HepG2 (cell line): ENCODE results near the gene SPNS2. TPM values are rescaled to one million over a fixed set of nuclear protein-coding genes. Genes with fewer than 3 reads are reported as not detected.

Experiments
- BRCA1 ChIP-seq: sonication (generic); formaldehyde crosslinking; IDR thresholded peaks from 2 replicates; pipeline ENCODE4 v1.4.0; 2020; ENCODE audit warnings: missing genetic modification reagents
- BRD4 ChIP-seq: sonication (generic); formaldehyde crosslinking; IDR thresholded peaks from 2 replicates; pipeline ENCODE4 v1.4.0; 2020; ENCODE audit warnings: missing genetic modification reagents
- ELF4 ChIP-seq: sonication (generic); formaldehyde crosslinking; IDR thresholded peaks from 2 replicates; pipeline ENCODE4 v1.5.0; 2020; ENCODE audit warnings: missing genetic modification reagents, mild to moderate bottlenecking, moderate library complexity, borderline replicate concordance
- ETV6 ChIP-seq: sonication (generic); formaldehyde crosslinking; conservative IDR thresholded peaks from 2 replicates; pipeline ENCODE4 v1.4.0; 2020; ENCODE audit warnings: missing genetic modification reagents
- GRHL1 ChIP-seq: sonication (generic); formaldehyde crosslinking; conservative IDR thresholded peaks from 2 replicates; pipeline ENCODE4 v1.8.0; 2022; ENCODE audit warnings: missing genetic modification reagents
- HDAC6 ChIP-seq: fragments of 200-600 bp; sonication (generic); IDR thresholded peaks from 2 replicates; pipeline ENCODE4 v1.7.0; 2017; ENCODE audit warnings: mild to moderate bottlenecking, antibody characterized with exemption, low read length, low read depth
- KAT2B ChIP-seq: fragments of 150-350 bp; IDR thresholded peaks from 2 replicates; pipeline ENCODE4 v1.6.1; 2014; ENCODE audit warnings: low read depth, low read length, borderline replicate concordance
- POGZ ChIP-seq: sonication (generic); formaldehyde crosslinking; IDR thresholded peaks from 2 replicates; pipeline ENCODE4 v1.4.0; 2020; ENCODE audit warnings: mild to moderate bottlenecking, missing genetic modification reagents
- RFX3 ChIP-seq: IDR thresholded peaks from 2 replicates; pipeline ENCODE4 v1.6.1; 2016; ENCODE audit warnings: missing biosample characterization, missing genetic modification reagents
- RFXAP ChIP-seq: sonication (generic); formaldehyde crosslinking; IDR thresholded peaks from 2 replicates; pipeline ENCODE4 v1.4.0; 2020; ENCODE audit warnings: missing genetic modification reagents, borderline replicate concordance
- ZNF281 ChIP-seq: sonication (generic); formaldehyde crosslinking; IDR thresholded peaks from 2 replicates; pipeline ENCODE4 v1.4.0; 2020; ENCODE audit warnings: missing genetic modification reagents, borderline replicate concordance
- ZNF383 ChIP-seq: sonication (generic); formaldehyde crosslinking; IDR thresholded peaks from 2 replicates; pipeline ENCODE4 v1.4.0; 2020; ENCODE audit warnings: missing genetic modification reagents, mild to moderate bottlenecking, borderline replicate concordance
- ZNF552 ChIP-seq: sonication (generic); formaldehyde crosslinking; IDR thresholded peaks from 2 replicates; pipeline ENCODE4 v1.9.0; 2022; ENCODE audit warnings: missing genetic modification reagents, mild to moderate bottlenecking, borderline replicate concordance
- ZNF563 ChIP-seq: sonication (generic); formaldehyde crosslinking; IDR thresholded peaks from 2 replicates; pipeline ENCODE4 v1.8.0; 2022; ENCODE audit warnings: mild to moderate bottlenecking, moderate library complexity, missing genetic modification reagents
- ZNF644 ChIP-seq: IDR thresholded peaks from 2 replicates; pipeline ENCODE4 v1.6.1; 2016; ENCODE audit warnings: low read depth
- ZNF713 ChIP-seq: sonication (generic); formaldehyde crosslinking; IDR thresholded peaks from 2 replicates; pipeline ENCODE4 v1.4.0; 2020; ENCODE audit warnings: mild to moderate bottlenecking, missing genetic modification reagents
- ZNF768 ChIP-seq: sonication (generic); formaldehyde crosslinking; IDR thresholded peaks from 2 replicates; pipeline ENCODE4 v1.4.0; 2020; ENCODE audit warnings: missing genetic modification reagents
- ZNF879 ChIP-seq: sonication (generic); formaldehyde crosslinking; IDR thresholded peaks from 2 replicates; pipeline ENCODE4 v1.8.1; 2023; ENCODE audit warnings: missing genetic modification reagents
- ZSCAN29 ChIP-seq: sonication (generic); formaldehyde crosslinking; conservative IDR thresholded peaks from 2 replicates; pipeline ENCODE4 v1.4.0; 2020; ENCODE audit warnings: mild to moderate bottlenecking, missing genetic modification reagents
- polyA plus RNA-seq, 8 experiments: library from polyadenylated mRNA; depleted of rRNA in 3 of 8; stranded (reverse) in 7 of 8; unstranded in 1 of 8; fragments of >200 nt; fragmentation: Illumina TruSeq in 4 of 8; extraction: Trizol in 4 of 8; gene quantifications; 2 replicates each; pipeline versions ENCODE4 v1.2.1 to v1.2.3, GENCODE V29; 2011 to 2016; ENCODE audit warnings: low read depth in 4 of 8, missing spikeins in 1 of 8, mixed read lengths in 1 of 8; ENCODE audit not compliant: insufficient read depth in 1 of 8
- total RNA-seq, 5 experiments: library from RNA; depleted of rRNA; stranded (reverse); fragments of >200 nt; fragmentation: Illumina TruSeq; extraction: Trizol; gene quantifications; 2 replicates each; pipeline ENCODE4 v1.2.3, GENCODE V29; 2016; ENCODE audit warnings: low read depth in 1 of 5
- TF ChIP-seq, protein P1 (sequence below): sonication (generic); formaldehyde crosslinking; conservative IDR thresholded peaks from 2 replicates; pipeline ENCODE4 v1.5.0; 2020; ENCODE audit warnings: missing genetic modification reagents

Gene SPNS2
- total and polyA plus RNA-seq, 2 of the 13 experiments (the other 11 are each of a cell fraction or from before 2014, with no cell fraction given) = 0.01 TPM; not detected in 1

- TF ChIP-seq ZNF281 (CRISPR knock-in tag) = no peak
- TF ChIP-seq RFX3 = no peak
- 0 out of 2 replicates have a peak, but pooled peaks have one; percentile 45 for TF ChIP-seq ZSCAN29 (CRISPR knock-in tag)
- TF ChIP-seq, protein P1, sequence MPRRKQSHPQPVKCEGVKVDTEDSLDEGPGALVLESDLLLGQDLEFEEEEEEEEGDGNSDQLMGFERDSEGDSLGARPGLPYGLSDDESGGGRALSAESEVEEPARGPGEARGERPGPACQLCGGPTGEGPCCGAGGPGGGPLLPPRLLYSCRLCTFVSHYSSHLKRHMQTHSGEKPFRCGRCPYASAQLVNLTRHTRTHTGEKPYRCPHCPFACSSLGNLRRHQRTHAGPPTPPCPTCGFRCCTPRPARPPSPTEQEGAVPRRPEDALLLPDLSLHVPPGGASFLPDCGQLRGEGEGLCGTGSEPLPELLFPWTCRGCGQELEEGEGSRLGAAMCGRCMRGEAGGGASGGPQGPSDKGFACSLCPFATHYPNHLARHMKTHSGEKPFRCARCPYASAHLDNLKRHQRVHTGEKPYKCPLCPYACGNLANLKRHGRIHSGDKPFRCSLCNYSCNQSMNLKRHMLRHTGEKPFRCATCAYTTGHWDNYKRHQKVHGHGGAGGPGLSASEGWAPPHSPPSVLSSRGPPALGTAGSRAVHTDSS (CRISPR knock-in tag) = no peak
- TF ChIP-seq KAT2B = no peak
- TF ChIP-seq ELF4 (CRISPR knock-in tag) = peak; percentile 92
- no peak for TF ChIP-seq HDAC6
- 0 out of 2 replicates have a peak, but pooled peaks have one; percentile 67 for TF ChIP-seq ZNF713
- no peak for TF ChIP-seq ETV6 (CRISPR knock-in tag)
- TF ChIP-seq ZNF768 (CRISPR knock-in tag) = no peak
- no peak for TF ChIP-seq GRHL1 (CRISPR knock-in tag)
- TF ChIP-seq ZNF644 (CRISPR knock-in tag) = no peak
- peak; percentile 70 for TF ChIP-seq ZNF563 (CRISPR knock-in tag)
- no peak for TF ChIP-seq ZNF879
- 0 out of 2 replicates have a peak, but pooled peaks have one; percentile 17 for TF ChIP-seq RFXAP (CRISPR knock-in tag)
- 0 out of 2 replicates have a peak, but pooled peaks have one; percentile 0 for TF ChIP-seq BRD4
- peak; percentile 56 for TF ChIP-seq POGZ (CRISPR knock-in tag)
- TF ChIP-seq ZNF552 (CRISPR knock-in tag) = no peak
- peak; percentile 79; the same call in 1 of the 2 replicates for TF ChIP-seq BRCA1 (CRISPR knock-in tag)
- no peak for TF ChIP-seq ZNF383
These were observed 56.5 kb downstream of the SPNS2 start, which contains the start of gene MYBBP1A (continued) for GRCh38 chr17:4554997-4555799.
